ENCODE results near the gene GPRC5A.

Gene GPRC5A

GRCh38 chr12:12885096-12885792, 6.1 kb upstream of the GPRC5A start:
- DNase-seq, result no peak

- no peak for DNase-seq
Observed at GRCh38 chr12:12887471-12887870, 3.9 kb upstream of the GPRC5A start.

GRCh38 chr12:12889701-12890100, 1.7 kb upstream of the GPRC5A start:
- no peak for DNase-seq

- peak in 3 of 58 donors; percentile 1 to 9 (median 5) for DNase-seq
Observed at GRCh38 chr12:12890543-12891079, 751 bp upstream of the GPRC5A start.

GRCh38 chr12:12891881-12892355, 556 bp downstream of the GPRC5A start:
- DNase-seq, result no peak

- no peak for DNase-seq
Observed at GRCh38 chr12:12892681-12893141, 1.3 kb downstream of the GPRC5A start.

GRCh38 chr12:12893438-12893837, 2.1 kb downstream of the GPRC5A start:
- no peak for DNase-seq

GRCh38 chr12:12896260-12896659, 4.9 kb downstream of the GPRC5A start:
- DNase-seq, result no peak

- DNase-seq, result no peak
Observed at GRCh38 chr12:12897302-12897701, 5.9 kb downstream of the GPRC5A start.

- no peak for DNase-seq
Observed at GRCh38 chr12:12898136-12898717, 6.9 kb downstream of the GPRC5A start.

GRCh38 chr12:12898911-12899511, 7.6 kb downstream of the GPRC5A start:
- DNase-seq, result no peak

- DNase-seq, result peak in 12 of 58 donors; percentile 1 to 52 (median 12)
Observed at GRCh38 chr12:12899530-12900380, 8.4 kb downstream of the GPRC5A start.

- DNase-seq, result no peak
Observed at GRCh38 chr12:12900786-12901157, 9.4 kb downstream of the GPRC5A start.

GRCh38 chr12:12901158-12901791, 9.9 kb downstream of the GPRC5A start:
- DNase-seq, result peak in 19 of 58 donors; percentile 2 to 57 (median 11)

GRCh38 chr12:12902036-12902435, 10.7 kb downstream of the GPRC5A start:
- DNase-seq, result no peak

- DNase-seq, result no peak
Observed at GRCh38 chr12:12903642-12904609, 12.6 kb downstream of the GPRC5A start.

- no peak for DNase-seq
Observed at GRCh38 chr12:12907552-12907951, 16.2 kb downstream of the GPRC5A start.

- DNase-seq, result no peak
Observed at GRCh38 chr12:12908252-12908651, 16.9 kb downstream of the GPRC5A start.

- no peak for DNase-seq
Observed at GRCh38 chr12:12908711-12909110, 17.3 kb downstream of the GPRC5A start.
